Stimulated activated CD4-positive, alpha-beta T cell treated with anti-CD3 and anti-CD28 coated beads, Interleukin-4, amount 100 ng/mL, for 48 hours (primary cell): ENCODE data around the gene PGBD2.
"Not testable (repeated sequence)": the region's sequence is repeated elsewhere in the genome, so short reads cannot be mapped to it uniquely, and the experiment has no call there.

Source experiments
- DNase-seq, 2 donors: peaks; one replicate each; pipeline ENCODE4 v3.0.0-alpha.2; 2020; ENCODE audit warnings: low read depth in 2 of 2

Gene PGBD2

GRCh38 chr1:248906009-248906752, at the start of gene PGBD2:
Gene PGBD2 (plus strand): TSS chr1:248906235. CDS start chr1:248913863, 7,628 bp downstream.
- DNase-seq = peak; percentile 97 to 99

GRCh38 chr1:248857201-248857600, 48.8 kb upstream of the PGBD2 start:
- DNase-seq = no peak

GRCh38 chr1:248857749-248858095, 48.3 kb upstream of the PGBD2 start:
- no peak for DNase-seq

- DNase-seq = peak in 1 of 2 donors; percentile 30
Observed at GRCh38 chr1:248858096-248858890, 47.7 kb upstream of the PGBD2 start.

- peak; percentile 95 to 97 for DNase-seq
Observed at GRCh38 chr1:248858891-248859889, 46.8 kb upstream of the PGBD2 start, which contains the start of gene ZNF692. Gene ZNF692 (minus strand): TSS chr1:248859085. CDS start chr1:248858309, 776 bp downstream.

- no peak for DNase-seq
Observed at GRCh38 chr1:248860007-248860406, 46.0 kb upstream of the PGBD2 start.

GRCh38 chr1:248861616-248862015, 44.4 kb upstream of the PGBD2 start:
- no peak for DNase-seq

GRCh38 chr1:248862695-248862997, 43.4 kb upstream of the PGBD2 start:
- DNase-seq = no peak

GRCh38 chr1:248862998-248863881, 42.8 kb upstream of the PGBD2 start:
- DNase-seq = peak; percentile 71 to 82

- no peak for DNase-seq
Observed at GRCh38 chr1:248871837-248872401, 34.1 kb upstream of the PGBD2 start.

GRCh38 chr1:248872752-248873408, 33.2 kb upstream of the PGBD2 start:
- peak; percentile 41 to 61 for DNase-seq

- DNase-seq = peak; percentile 90 to 97
Observed at GRCh38 chr1:248873409-248873992, 32.5 kb upstream of the PGBD2 start.

GRCh38 chr1:248873993-248874533, 32.0 kb upstream of the PGBD2 start:
- DNase-seq = peak; percentile 67 to 85

- no peak for DNase-seq
Observed at GRCh38 chr1:248881261-248881660, 24.8 kb upstream of the PGBD2 start.

- not testable (repeated sequence) for DNase-seq
Observed at GRCh38 chr1:248882427-248882826, 23.6 kb upstream of the PGBD2 start.

- no peak for DNase-seq
Observed at GRCh38 chr1:248884632-248885295, 21.3 kb upstream of the PGBD2 start.

- DNase-seq = no peak
Observed at GRCh38 chr1:248885646-248886045, 20.4 kb upstream of the PGBD2 start.

GRCh38 chr1:248886237-248886895, 19.7 kb upstream of the PGBD2 start:
- DNase-seq = no peak
